Measurements from ENCODE around the gene SPEG. TPM values are rescaled to one million over a fixed set of nuclear protein-coding genes. Genes with fewer than 3 reads are reported as not detected.

Gene SPEG
- total RNA-seq, 1 experiment from 2014 or later = 23.3 TPM

- POLR2A ChIA-PET = interaction anchor here (0.7 to 4.2 kb wide), 3 partner anchors 31 to 149 kb away, joined by 3 to 55 read pairs (median 14); partner anchors contain the start of gene STK11IP
Observed at GRCh38 chr2:219540784-219541504, 106.3 kb downstream of the SPEG start.

GRCh38 chr2:219541611-219542180 lies 107.1 kb downstream of the SPEG start:
- TF ChIP-seq CTCF (IDR thresholded peaks at IDR 0.05; ENCODE audit: unreplicated experiment) = peak; percentile 99
- H3K36me3 Mint-ChIP-seq (ENCODE audit: insufficient read depth, unreplicated experiment) = peaks cover 36% of the 10 kb centered on the region
- POLR2A ChIA-PET = interaction anchor here (0.7 to 4.2 kb wide), 5 partner anchors 30 to 148 kb away, joined by 3 to 55 read pairs (median 7); partner anchors contain the start of gene STK11IP
- peaks cover 12% of the 10 kb centered on the region for H3K4me1 Mint-ChIP-seq (ENCODE audit: insufficient read depth, unreplicated experiment)
- no TSS peak for BruUV-seq (replicated peaks)
- H3K9me3 Mint-ChIP-seq (ENCODE audit: unreplicated experiment) = no peaks in the 10 kb centered on the region
- peak; percentile 87 for DNase-seq (ENCODE audit: unreplicated experiment)
- no peaks in the 10 kb centered on the region for H3K27me3 Mint-ChIP-seq (ENCODE audit: insufficient read depth, unreplicated experiment)
- intact Hi-C loops (cut with micrococcal nuclease) = loop anchor here (1.0 kb wide), 3 partner anchors 56 to 148 kb away; partner anchors contain the start of gene STK11IP
- peak overlapping the region; percentile 75 for H3K4me3 Mint-ChIP-seq (ENCODE audit: unreplicated experiment)
- CTCF ChIA-PET = interaction anchor here (0.6 to 4.9 kb wide), 49 partner anchors 9 to 840 kb away, joined by 3 to 50 read pairs (median 4); partner anchors contain the start of gene STK11IP
- H3K27ac Mint-ChIP-seq (ENCODE audit: low read depth, unreplicated experiment) = peak overlapping the region; percentile 57

More at GRCh38 chr2:219540784-219541504, 106.3 kb downstream of the SPEG start:
- TF ChIP-seq CTCF (IDR thresholded peaks at IDR 0.05; ENCODE audit: unreplicated experiment) = no peak
- CTCF ChIA-PET = interaction anchor here (0.6 to 4.9 kb wide), 38 partner anchors 9 to 347 kb away, joined by 3 to 50 read pairs (median 4); partner anchors contain the start of genes OBSL1 and STK11IP
- H3K27me3 Mint-ChIP-seq (ENCODE audit: insufficient read depth, unreplicated experiment) = no peaks in the 10 kb centered on the region
- H3K4me3 Mint-ChIP-seq (ENCODE audit: unreplicated experiment) = peak overlapping the region; percentile 75
- H3K4me1 Mint-ChIP-seq (ENCODE audit: insufficient read depth, unreplicated experiment) = peaks cover 12% of the 10 kb centered on the region
- no peak for DNase-seq (ENCODE audit: unreplicated experiment)
- no peaks in the 10 kb centered on the region for H3K9me3 Mint-ChIP-seq (ENCODE audit: unreplicated experiment)
- no peak overlapping the region for H3K27ac Mint-ChIP-seq (ENCODE audit: low read depth, unreplicated experiment)
- BruUV-seq (replicated peaks) = no TSS peak
- H3K36me3 Mint-ChIP-seq (ENCODE audit: insufficient read depth, unreplicated experiment) = peaks cover 36% of the 10 kb centered on the region
- intact Hi-C loops (cut with micrococcal nuclease) = loop anchor here (1.0 kb wide), 3 partner anchors 56 to 148 kb away; partner anchors contain the start of gene STK11IP

- intact Hi-C loops (cut with micrococcal nuclease) = loop anchor here (1.0 kb wide), 1 partner anchor 142 kb away; no protein-coding TSS in a partner anchor
- ChIA-PET POLR2A (interaction anchor here (0.6 to 4.2 kb wide), 22 partner anchors 9 to 731 kb away, joined by 3 to 55 read pairs (median 5); partner anchors contain the start of genes CNPPD1, DNAJB2, GMPPA and INHA), CTCF (interaction anchor here (0.6 to 4.9 kb wide), 10 partner anchors 12 to 164 kb away, joined by 3 to 42 read pairs (median 4); no protein-coding TSS in a partner anchor)
- Mint-ChIP-seq H3K9me3 (ENCODE audit: unreplicated experiment) (no peaks in the 10 kb centered on the region), H3K36me3 (ENCODE audit: insufficient read depth, unreplicated experiment) (peaks cover 30% of the 10 kb centered on the region), H3K4me3 (ENCODE audit: unreplicated experiment) (peak overlapping the region; percentile 75), H3K4me1 (ENCODE audit: insufficient read depth, unreplicated experiment) (peaks cover 12% of the 10 kb centered on the region), H3K27me3 (ENCODE audit: insufficient read depth, unreplicated experiment) (no peaks in the 10 kb centered on the region), H3K27ac (ENCODE audit: low read depth, unreplicated experiment) (peak overlapping the region; percentile 57)
- peak; percentile 38 for DNase-seq (ENCODE audit: unreplicated experiment)
- TF ChIP-seq CTCF (IDR thresholded peaks at IDR 0.05; ENCODE audit: unreplicated experiment) = no peak
- BruUV-seq (replicated peaks) = no TSS peak
Observed at GRCh38 chr2:219542931-219543595, 108.4 kb downstream of the SPEG start.

Data from MCF 10A (cell line).